Mesendoderm (in vitro differentiated cells): ENCODE measurements around the gene ASCL1.

Experiments
- DNase-seq: peaks from one replicate; pipeline ENCODE4 v3.0.0; 2013
- H2AK5ac ChIP-seq: 2 replicates; pipeline ENCODE4 v1.6.1; 2013; ENCODE audit warnings: low read length, inconsistent platforms
- H2BK120ac ChIP-seq: 2 replicates; pipeline ENCODE4 v1.6.1; 2013; ENCODE audit warnings: low read depth, mild to moderate bottlenecking, low read length, moderate library complexity, mixed read lengths
- H2BK15ac ChIP-seq: replicated peaks from 2 replicates; pipeline ENCODE4 v1.6.1; 2013; ENCODE audit warnings: low read depth, mild to moderate bottlenecking, moderate library complexity
- H2BK5ac ChIP-seq: 2 replicates; pipeline ENCODE4 v1.6.1; 2013; ENCODE audit warnings: low read length, inconsistent platforms
- H3K18ac ChIP-seq: 2 replicates; pipeline ENCODE4 v1.6.1; 2013; ENCODE audit warnings: mild to moderate bottlenecking, low read length, mixed read lengths
- H3K23ac ChIP-seq: one replicate; pipeline ENCODE4 v1.6.1; 2013; ENCODE audit warnings: low read length
- H3K27ac ChIP-seq: 2 replicates; pipeline ENCODE4 v1.5.1; 2013; ENCODE audit warnings: low read depth, mild to moderate bottlenecking, inconsistent platforms, low read length, moderate library complexity
- H3K27me3 ChIP-seq: 2 replicates; pipeline ENCODE4 v1.6.1; 2013; ENCODE audit warnings: low read length, control low read depth, mild to moderate bottlenecking, inconsistent platforms; ENCODE audit not compliant: insufficient read depth, poor library complexity
- H3K36me3 ChIP-seq: 2 replicates; pipeline ENCODE4 v1.6.1; 2013; ENCODE audit warnings: low read length, inconsistent platforms; ENCODE audit not compliant: control insufficient read depth, insufficient read depth
- H3K4ac ChIP-seq: one replicate; pipeline ENCODE4 v1.6.1; 2013; ENCODE audit warnings: low read depth, mild to moderate bottlenecking, low read length, moderate library complexity
- H3K4me1 ChIP-seq: 2 replicates; pipeline ENCODE4 v1.6.1; 2013; ENCODE audit warnings: low read depth, low read length, inconsistent platforms; ENCODE audit not compliant: control insufficient read depth
- H3K4me2 ChIP-seq: 2 replicates; pipeline ENCODE4 v1.6.1; 2013; ENCODE audit warnings: low read length
- H3K4me3 ChIP-seq: 2 replicates; pipeline ENCODE4 v1.5.1; 2013; ENCODE audit warnings: mild to moderate bottlenecking, low read length
- H3K56ac ChIP-seq: one replicate; pipeline ENCODE4 v1.6.1; 2013; ENCODE audit warnings: low read length
- H3K79me1 ChIP-seq: 2 replicates; pipeline ENCODE4 v1.6.1; 2013; ENCODE audit warnings: low read length, inconsistent platforms
- H3K79me2 ChIP-seq: 2 replicates; pipeline ENCODE4 v1.6.1; 2013; ENCODE audit warnings: mild to moderate bottlenecking, low read length; ENCODE audit not compliant: control insufficient read depth, insufficient read depth
- H3K9ac ChIP-seq: 2 replicates; pipeline ENCODE4 v1.6.1; 2013; ENCODE audit warnings: low read length, inconsistent platforms
- H4K5ac ChIP-seq: one replicate; pipeline ENCODE4 v1.6.1; 2013; ENCODE audit warnings: low read length
- H4K8ac ChIP-seq: one replicate; pipeline ENCODE4 v1.6.1; 2013; ENCODE audit warnings: low read depth, mild to moderate bottlenecking, control low read depth, low read length, moderate library complexity
- WGBS: extraction: QIAGEN DNeasy Blood & Tissue Kit; methylation state at CpG from one replicate; pipeline ENCODE4 v1.1.7; 2013; ENCODE audit warnings: low lambda C conversion rate, missing lambda C conversion rate; ENCODE audit not compliant: insufficient coverage; ENCODE audit errors: extremely low coverage; 5-methylcytosine and 5-hydroxymethylcytosine counted together

The ASCL1 gene

GRCh38 chr12:102913453-102914226 lies 43.8 kb upstream of the ASCL1 start:
- Histone ChIP-seq H4K5ac (no peak overlapping the region), H2BK15ac (no peak overlapping the region), H3K79me2 (no peaks in the 10 kb centered on the region), H3K79me1 (no peaks in the 10 kb centered on the region), H3K4me3 (no peak overlapping the region), H2BK5ac (no peak overlapping the region), H4K8ac (no peak overlapping the region), H3K27ac (no peak overlapping the region), H3K4me1 (no peaks in the 10 kb centered on the region), H3K4me2 (no peak overlapping the region), H3K27me3 (no peaks in the 10 kb centered on the region), H3K56ac (no peak overlapping the region), H3K4ac (no peak overlapping the region), H3K36me3 (no peaks in the 10 kb centered on the region), H2AK5ac (no peak overlapping the region), H3K9ac (no peak overlapping the region), H3K18ac (no peak overlapping the region), H2BK120ac (no peak overlapping the region), H3K23ac (no peak overlapping the region)
- DNase-seq = no peak
- WGBS = no CpG with 5 or more reads among the region's 2 CpGs

- Histone ChIP-seq H3K79me1 (no peaks in the 10 kb centered on the region), H3K4me1 (no peaks in the 10 kb centered on the region), H3K18ac (no peak overlapping the region), H3K79me2 (no peaks in the 10 kb centered on the region), H3K27me3 (no peaks in the 10 kb centered on the region), H2BK5ac (no peak overlapping the region), H4K5ac (no peak overlapping the region), H3K36me3 (no peaks in the 10 kb centered on the region), H3K4ac (no peak overlapping the region), H3K56ac (no peak overlapping the region), H2BK120ac (no peak overlapping the region), H3K9ac (no peak overlapping the region), H3K4me2 (no peak overlapping the region), H4K8ac (no peak overlapping the region), H2AK5ac (no peak overlapping the region), H2BK15ac (no peak overlapping the region), H3K23ac (no peak overlapping the region), H3K27ac (no peak overlapping the region), H3K4me3 (no peak overlapping the region)
- DNase-seq = no peak
- no CpG with 5 or more reads among the region's 5 CpGs for WGBS
Observed at GRCh38 chr12:102916252-102917025, 41.0 kb upstream of the ASCL1 start.

- Histone ChIP-seq H3K36me3 (no peaks in the 10 kb centered on the region), H3K27me3 (no peaks in the 10 kb centered on the region), H2BK15ac (no peak within 1 kb of the TSS), H3K79me2 (no peaks in the 10 kb centered on the region), H2AK5ac (no peak within 1 kb of the TSS), H2BK5ac (no peak within 1 kb of the TSS), H3K4ac (no peak within 1 kb of the TSS), H4K8ac (no peak within 1 kb of the TSS), H3K27ac (no peak within 1 kb of the TSS), H3K56ac (peak within 1 kb of the TSS; percentile 51), H4K5ac (no peak within 1 kb of the TSS), H3K79me1 (no peaks in the 10 kb centered on the region), H3K4me2 (peak within 1 kb of the TSS; percentile 44), H3K4me3 (peak within 1 kb of the TSS; percentile 3), H3K9ac (peak within 1 kb of the TSS; percentile 38), H3K23ac (no peak within 1 kb of the TSS), H3K4me1 (no peaks in the 10 kb centered on the region), H3K18ac (no peak within 1 kb of the TSS), H2BK120ac (no peak within 1 kb of the TSS)
- WGBS = no CpG with 5 or more reads among the region's 30 CpGs
- DNase-seq = peak; percentile 62
Observed at GRCh38 chr12:102917026-102917787, 40.3 kb upstream of the ASCL1 start, which contains the start of gene PAH. Gene PAH, minus strand, starts transcription at chr12:102917244. Its CDS starts 114 bp downstream, at chr12:102917130.

- Histone ChIP-seq H3K27me3 (no peaks in the 10 kb centered on the region), H3K79me1 (no peaks in the 10 kb centered on the region), H3K56ac (no peak overlapping the region), H3K4me1 (no peaks in the 10 kb centered on the region), H3K36me3 (no peaks in the 10 kb centered on the region), H3K27ac (no peak overlapping the region), H3K23ac (no peak overlapping the region), H3K4me2 (no peak overlapping the region), H3K9ac (no peak overlapping the region), H3K4me3 (no peak overlapping the region), H2AK5ac (no peak overlapping the region), H2BK15ac (no peak overlapping the region), H3K4ac (no peak overlapping the region), H4K8ac (no peak overlapping the region), H3K79me2 (no peaks in the 10 kb centered on the region), H2BK120ac (no peak overlapping the region), H4K5ac (no peak overlapping the region), H3K18ac (no peak overlapping the region), H2BK5ac (no peak overlapping the region)
- WGBS = no CpG with 5 or more reads among the region's 2 CpGs
- DNase-seq = no peak
Observed at GRCh38 chr12:102918840-102919239, 38.6 kb upstream of the ASCL1 start.

GRCh38 chr12:102920271-102920670 lies 37.2 kb upstream of the ASCL1 start:
- Histone ChIP-seq H3K36me3 (no peaks in the 10 kb centered on the region), H3K9ac (no peak overlapping the region), H4K5ac (no peak overlapping the region), H3K4ac (no peak overlapping the region), H3K27me3 (no peaks in the 10 kb centered on the region), H2BK15ac (no peak overlapping the region), H3K23ac (no peak overlapping the region), H3K56ac (no peak overlapping the region), H3K79me2 (no peaks in the 10 kb centered on the region), H3K4me2 (no peak overlapping the region), H3K18ac (no peak overlapping the region), H2AK5ac (no peak overlapping the region), H2BK120ac (no peak overlapping the region), H3K27ac (no peak overlapping the region), H3K4me3 (no peak overlapping the region), H4K8ac (no peak overlapping the region), H2BK5ac (no peak overlapping the region), H3K4me1 (no peaks in the 10 kb centered on the region), H3K79me1 (no peaks in the 10 kb centered on the region)
- DNase-seq = no peak
